ENCODE measurements around the gene DPH3. TPM values are rescaled to one million over a fixed set of nuclear protein-coding genes. Genes with fewer than 3 reads are reported as not detected.

The DPH3 gene
- total RNA-seq, 1 experiment from 2014 or later: 16.8 TPM

GRCh38 chr3:16260046-16260445 lies 4.7 kb downstream of the DPH3 start:
- H3K27me3 Mint-ChIP-seq (ENCODE audit: unreplicated experiment): no peaks in the 10 kb centered on the region
- intact Hi-C loops (cut with micrococcal nuclease; ENCODE audit: unreplicated experiment): no loop called here
- no peaks in the 10 kb centered on the region for H3K9me3 Mint-ChIP-seq (ENCODE audit: low read depth, unreplicated experiment)
- CTCF ChIA-PET: interaction anchor here (0.6 kb wide), 1 partner anchor 75 kb away, joined by 3 read pairs; no protein-coding TSS in a partner anchor
- H3K27ac Mint-ChIP-seq (ENCODE audit: unreplicated experiment): no peak overlapping the region
- no peak for TF ChIP-seq CTCF (IDR thresholded peaks at IDR 0.05; ENCODE audit: unreplicated experiment)
- DNase-seq: no peak
- H3K4me3 Mint-ChIP-seq (ENCODE audit: low read depth, unreplicated experiment): no peak overlapping the region
- peaks cover 13% of the 10 kb centered on the region for H3K36me3 Mint-ChIP-seq (ENCODE audit: insufficient read depth, unreplicated experiment)
- peaks cover 7% of the 10 kb centered on the region for H3K4me1 Mint-ChIP-seq (ENCODE audit: low read depth, unreplicated experiment)
- no TSS peak for BruUV-seq (replicated peaks)

GRCh38 chr3:16258866-16259265 lies 5.9 kb downstream of the DPH3 start:
- no peak for DNase-seq
- H3K27me3 Mint-ChIP-seq (ENCODE audit: unreplicated experiment): no peaks in the 10 kb centered on the region
- H3K36me3 Mint-ChIP-seq (ENCODE audit: insufficient read depth, unreplicated experiment): peaks cover 1% of the 10 kb centered on the region
- BruUV-seq (replicated peaks): no TSS peak
- H3K27ac Mint-ChIP-seq (ENCODE audit: unreplicated experiment): no peak overlapping the region
- no peak overlapping the region for H3K4me3 Mint-ChIP-seq (ENCODE audit: low read depth, unreplicated experiment)
- CTCF ChIA-PET: interaction anchor here (0.9 kb wide), 1 partner anchor 11 kb away, joined by 3 read pairs; no protein-coding TSS in a partner anchor
- TF ChIP-seq CTCF (IDR thresholded peaks at IDR 0.05; ENCODE audit: unreplicated experiment): no peak
- intact Hi-C loops (cut with micrococcal nuclease; ENCODE audit: unreplicated experiment): no loop called here
- peaks cover 2% of the 10 kb centered on the region for H3K4me1 Mint-ChIP-seq (ENCODE audit: low read depth, unreplicated experiment)
- H3K9me3 Mint-ChIP-seq (ENCODE audit: low read depth, unreplicated experiment): no peaks in the 10 kb centered on the region

DNA sequence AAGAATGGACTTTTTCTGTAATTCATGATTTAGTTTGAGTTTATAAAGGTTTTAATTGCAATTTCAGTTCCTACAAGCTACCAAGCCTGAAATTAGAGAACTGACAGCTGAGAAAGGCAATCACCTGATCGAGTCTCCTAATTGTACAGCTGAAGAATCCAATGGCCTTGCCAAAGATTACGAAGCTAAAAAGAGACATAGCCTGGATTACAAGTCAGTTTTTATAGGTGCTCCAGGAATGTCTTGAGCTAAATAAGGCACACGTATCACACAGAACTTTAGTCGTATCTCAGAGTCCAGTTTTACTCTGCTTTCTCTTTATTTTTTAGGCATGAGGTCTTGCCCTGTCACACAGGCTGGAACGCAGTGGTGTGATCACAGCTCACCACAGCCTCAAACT lies 6.6 kb downstream of the DPH3 start:
- H3K36me3 Mint-ChIP-seq (ENCODE audit: insufficient read depth, unreplicated experiment): no peaks in the 10 kb centered on the region
- no peaks in the 10 kb centered on the region for H3K27me3 Mint-ChIP-seq (ENCODE audit: unreplicated experiment)
- no peaks in the 10 kb centered on the region for H3K4me1 Mint-ChIP-seq (ENCODE audit: low read depth, unreplicated experiment)
- no TSS peak for BruUV-seq (replicated peaks)
- H3K4me3 Mint-ChIP-seq (ENCODE audit: low read depth, unreplicated experiment): no peak overlapping the region
- CTCF ChIA-PET: interaction anchor here (0.9 kb wide), 1 partner anchor 10 kb away, joined by 3 read pairs; no protein-coding TSS in a partner anchor
- no peaks in the 10 kb centered on the region for H3K9me3 Mint-ChIP-seq (ENCODE audit: low read depth, unreplicated experiment)
- no peak for DNase-seq
- H3K27ac Mint-ChIP-seq (ENCODE audit: unreplicated experiment): no peak overlapping the region
- intact Hi-C loops (cut with micrococcal nuclease; ENCODE audit: unreplicated experiment): no loop called here
- no peak for TF ChIP-seq CTCF (IDR thresholded peaks at IDR 0.05; ENCODE audit: unreplicated experiment)

DNA sequence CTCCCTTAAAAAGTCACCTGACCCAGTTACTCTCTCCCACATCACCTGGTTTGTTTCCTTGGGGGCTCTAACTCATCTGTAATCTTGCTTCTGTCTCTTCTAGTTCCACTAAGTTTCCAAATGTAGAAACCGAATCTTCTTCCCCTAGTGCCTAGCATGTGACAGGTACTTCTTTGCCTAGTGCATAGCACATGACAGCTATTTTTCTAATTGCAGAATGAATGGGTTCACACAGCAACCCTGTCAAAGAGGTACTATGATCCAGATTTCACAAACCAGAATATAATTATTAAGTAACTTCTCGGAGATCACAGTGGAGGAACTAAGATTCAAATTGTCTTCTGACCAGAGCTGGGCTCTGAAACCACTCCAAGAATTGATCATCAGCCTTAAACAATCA lies 7.4 kb downstream of the DPH3 start:
- no TSS peak for BruUV-seq (replicated peaks)
- intact Hi-C loops (cut with micrococcal nuclease; ENCODE audit: unreplicated experiment): no loop called here
- CTCF ChIA-PET: no interaction called here
- Mint-ChIP-seq H3K4me3 (ENCODE audit: low read depth, unreplicated experiment) (no peak overlapping the region), H3K27ac (ENCODE audit: unreplicated experiment) (no peak overlapping the region), H3K9me3 (ENCODE audit: low read depth, unreplicated experiment) (no peaks in the 10 kb centered on the region), H3K4me1 (ENCODE audit: low read depth, unreplicated experiment) (peaks cover 4% of the 10 kb centered on the region), H3K36me3 (ENCODE audit: insufficient read depth, unreplicated experiment) (no peaks in the 10 kb centered on the region), H3K27me3 (ENCODE audit: unreplicated experiment) (no peaks in the 10 kb centered on the region)
- TF ChIP-seq CTCF (IDR thresholded peaks at IDR 0.05; ENCODE audit: unreplicated experiment): no peak
- no peak for DNase-seq
